ENCODE data around the gene FAM3C. TPM values are rescaled to one million over a fixed set of nuclear protein-coding genes. Genes with fewer than 3 reads are reported as not detected.

Gene FAM3C
- total RNA-seq, 1 donor from 2014 or later, result 42.6 TPM

DNA sequence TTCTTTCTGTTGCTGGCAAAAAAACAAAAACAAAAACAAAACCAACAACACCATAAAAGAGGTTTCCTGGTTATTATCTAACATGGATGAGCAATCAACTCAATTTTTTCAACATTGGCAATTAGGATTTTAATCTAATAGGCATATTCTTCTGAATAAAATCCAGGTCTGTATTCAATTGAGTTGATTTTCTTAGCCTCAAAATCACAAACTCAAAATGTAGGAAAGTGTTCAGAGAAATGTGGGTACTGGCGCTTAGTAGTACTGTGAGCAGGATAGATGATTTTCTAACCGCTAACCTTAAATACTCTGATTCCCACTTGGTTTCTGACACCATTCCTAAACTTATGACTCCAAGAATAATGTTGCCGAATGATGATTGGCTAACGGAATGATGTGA, 61.7 kb downstream of the FAM3C start:
- no peak for DNase-seq (ENCODE audit: low read depth)
- H3K27me3 ChIP-seq (ENCODE audit: control insufficient read depth, insufficient read depth, low read length), result peaks cover 13% of the 10 kb centered on the region
- no peak for FAIRE-seq
- no peak overlapping the region for H3K4me3 ChIP-seq (ENCODE audit: low read depth, low read length)
- TF ChIP-seq, protein P1, sequence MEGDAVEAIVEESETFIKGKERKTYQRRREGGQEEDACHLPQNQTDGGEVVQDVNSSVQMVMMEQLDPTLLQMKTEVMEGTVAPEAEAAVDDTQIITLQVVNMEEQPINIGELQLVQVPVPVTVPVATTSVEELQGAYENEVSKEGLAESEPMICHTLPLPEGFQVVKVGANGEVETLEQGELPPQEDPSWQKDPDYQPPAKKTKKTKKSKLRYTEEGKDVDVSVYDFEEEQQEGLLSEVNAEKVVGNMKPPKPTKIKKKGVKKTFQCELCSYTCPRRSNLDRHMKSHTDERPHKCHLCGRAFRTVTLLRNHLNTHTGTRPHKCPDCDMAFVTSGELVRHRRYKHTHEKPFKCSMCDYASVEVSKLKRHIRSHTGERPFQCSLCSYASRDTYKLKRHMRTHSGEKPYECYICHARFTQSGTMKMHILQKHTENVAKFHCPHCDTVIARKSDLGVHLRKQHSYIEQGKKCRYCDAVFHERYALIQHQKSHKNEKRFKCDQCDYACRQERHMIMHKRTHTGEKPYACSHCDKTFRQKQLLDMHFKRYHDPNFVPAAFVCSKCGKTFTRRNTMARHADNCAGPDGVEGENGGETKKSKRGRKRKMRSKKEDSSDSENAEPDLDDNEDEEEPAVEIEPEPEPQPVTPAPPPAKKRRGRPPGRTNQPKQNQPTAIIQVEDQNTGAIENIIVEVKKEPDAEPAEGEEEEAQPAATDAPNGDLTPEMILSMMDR (IDR thresholded peaks at IDR 0.05; ENCODE audit: insufficient read depth, low read length, severe bottlenecking), result no peak
- no peaks in the 10 kb centered on the region for H3K36me3 ChIP-seq (ENCODE audit: control insufficient read depth, insufficient read depth, low read length)

GRCh38 chr7:121331574-121331973, 64.5 kb downstream of the FAM3C start:
- H3K36me3 ChIP-seq (ENCODE audit: control insufficient read depth, insufficient read depth, low read length), result no peaks in the 10 kb centered on the region
- DNase-seq (ENCODE audit: low read depth), result no peak
- no peak for FAIRE-seq
- H3K4me3 ChIP-seq (ENCODE audit: low read depth, low read length), result no peak overlapping the region
- peaks cover 24% of the 10 kb centered on the region for H3K27me3 ChIP-seq (ENCODE audit: control insufficient read depth, insufficient read depth, low read length)
- TF ChIP-seq, protein P1 (IDR thresholded peaks at IDR 0.05; ENCODE audit: insufficient read depth, low read length, severe bottlenecking), result no peak

GRCh38 chr7:121331048-121331447, 65.1 kb downstream of the FAM3C start:
- peaks cover 24% of the 10 kb centered on the region for H3K27me3 ChIP-seq (ENCODE audit: control insufficient read depth, insufficient read depth, low read length)
- TF ChIP-seq, protein P1 (IDR thresholded peaks at IDR 0.05; ENCODE audit: insufficient read depth, low read length, severe bottlenecking), result no peak
- H3K36me3 ChIP-seq (ENCODE audit: control insufficient read depth, insufficient read depth, low read length), result no peaks in the 10 kb centered on the region
- FAIRE-seq (no peak), DNase-seq (ENCODE audit: low read depth) (no peak)
- H3K4me3 ChIP-seq (ENCODE audit: low read depth, low read length), result no peak overlapping the region

DNA sequence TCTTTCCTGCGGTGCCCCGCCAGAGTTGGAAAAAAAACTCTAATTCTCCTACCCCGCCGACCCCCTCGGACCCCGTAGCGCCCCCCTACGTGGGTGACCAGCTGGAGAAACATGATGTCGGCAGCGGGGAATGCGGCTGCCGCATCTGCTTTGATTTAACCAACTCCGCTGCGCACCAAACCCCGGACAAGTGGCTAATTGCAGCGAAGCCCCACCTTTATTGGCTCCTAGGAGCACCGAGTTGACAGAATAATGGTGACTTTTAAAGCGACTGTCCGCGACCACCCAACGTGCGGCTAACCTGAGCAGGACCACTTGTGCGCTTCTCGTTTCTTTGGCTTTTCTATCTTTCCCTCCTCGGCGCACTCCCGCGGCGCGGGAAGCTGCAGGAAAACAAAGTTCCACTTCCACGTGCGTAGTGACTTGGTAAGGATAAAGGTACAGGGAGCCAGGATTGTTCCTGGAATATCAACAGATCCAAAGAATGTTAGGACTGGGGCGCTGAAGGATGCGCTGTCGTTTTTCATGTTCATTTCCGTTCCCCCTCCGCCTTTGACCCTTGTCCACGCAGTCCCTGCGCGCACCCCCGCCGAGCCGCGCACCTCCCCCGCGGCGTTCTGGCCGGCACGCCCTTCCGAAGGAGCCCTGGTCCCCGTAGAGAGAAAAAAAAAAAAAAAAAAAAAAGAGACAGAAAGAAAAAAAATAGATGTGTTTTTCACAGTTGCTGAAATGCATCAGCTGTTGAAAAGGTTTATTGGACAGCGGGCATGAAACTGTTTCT, 65.9 kb downstream of the FAM3C start:
- FAIRE-seq (no peak), DNase-seq (ENCODE audit: low read depth) (no peak)
- TF ChIP-seq, protein P1 (IDR thresholded peaks at IDR 0.05; ENCODE audit: insufficient read depth, low read length, severe bottlenecking), result no peak
- Histone ChIP-seq H3K27me3 (ENCODE audit: control insufficient read depth, insufficient read depth, low read length) (peaks cover 24% of the 10 kb centered on the region), H3K36me3 (ENCODE audit: control insufficient read depth, insufficient read depth, low read length) (no peaks in the 10 kb centered on the region), H3K4me3 (ENCODE audit: low read depth, low read length) (peak overlapping the region; percentile 21)

GRCh38 chr7:121329191-121330052, 66.7 kb downstream of the FAM3C start:
- TF ChIP-seq, protein P1 (IDR thresholded peaks at IDR 0.05; ENCODE audit: insufficient read depth, low read length, severe bottlenecking), result peak; percentile 26
- Histone ChIP-seq H3K27me3 (ENCODE audit: control insufficient read depth, insufficient read depth, low read length) (peaks cover 24% of the 10 kb centered on the region), H3K36me3 (ENCODE audit: control insufficient read depth, insufficient read depth, low read length) (no peaks in the 10 kb centered on the region), H3K4me3 (ENCODE audit: low read depth, low read length) (peak overlapping the region; percentile 21)
- FAIRE-seq (no peak), DNase-seq (ENCODE audit: low read depth) (peak; percentile 29)
